GM21528 (cell line): ENCODE measurements around the gene SUPT5H.
A peak's percentile ranks its signal among the peaks of the same experiment; 100 is the strongest.

ENCODE experiments used
- ATAC-seq: cut with Tn5 transposase; IDR thresholded peaks from one replicate; pipeline ENCODE4 v1.9.1; 2021; ENCODE audit warnings: mild to moderate bottlenecking, moderate library complexity; ENCODE audit not compliant: unreplicated experiment, low FRiP score

The SUPT5H gene

DNA sequence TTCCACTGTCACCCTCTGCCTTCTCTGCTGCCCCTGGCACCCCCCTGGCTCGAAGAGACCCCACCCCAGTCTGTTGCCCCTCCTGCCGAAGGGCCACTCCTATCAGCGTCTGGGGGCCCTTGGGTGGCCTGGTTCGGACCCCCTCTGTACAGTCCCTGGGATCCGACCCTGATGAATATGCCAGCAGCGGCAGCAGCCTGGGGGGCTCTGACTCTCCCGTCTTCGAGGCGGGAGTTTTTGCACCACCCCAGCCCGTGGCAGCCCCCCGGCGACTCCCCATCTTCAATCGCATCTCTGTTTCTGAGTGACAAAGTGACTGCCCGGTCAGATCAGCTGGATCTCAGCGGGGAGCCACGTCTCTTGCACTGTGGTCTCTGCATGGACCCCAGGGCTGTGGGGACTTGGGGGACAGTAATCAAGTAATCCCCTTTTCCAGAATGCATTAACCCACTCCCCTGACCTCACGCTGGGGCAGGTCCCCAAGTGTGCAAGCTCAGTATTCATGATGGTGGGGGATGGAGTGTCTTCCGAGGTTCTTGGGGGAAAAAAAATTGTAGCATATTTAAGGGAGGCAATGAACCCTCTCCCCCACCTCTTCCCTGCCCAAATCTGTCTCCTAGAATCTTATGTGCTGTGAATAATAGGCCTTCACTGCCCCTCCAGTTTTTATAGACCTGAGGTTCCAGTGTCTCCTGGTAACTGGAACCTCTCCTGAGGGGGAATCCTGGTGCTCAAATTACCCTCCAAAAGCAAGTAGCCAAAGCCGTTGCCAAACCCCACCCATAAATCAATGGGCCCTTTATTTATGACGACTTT is 36.8 kb upstream of the SUPT5H start:
- ATAC-seq: no peak

DNA sequence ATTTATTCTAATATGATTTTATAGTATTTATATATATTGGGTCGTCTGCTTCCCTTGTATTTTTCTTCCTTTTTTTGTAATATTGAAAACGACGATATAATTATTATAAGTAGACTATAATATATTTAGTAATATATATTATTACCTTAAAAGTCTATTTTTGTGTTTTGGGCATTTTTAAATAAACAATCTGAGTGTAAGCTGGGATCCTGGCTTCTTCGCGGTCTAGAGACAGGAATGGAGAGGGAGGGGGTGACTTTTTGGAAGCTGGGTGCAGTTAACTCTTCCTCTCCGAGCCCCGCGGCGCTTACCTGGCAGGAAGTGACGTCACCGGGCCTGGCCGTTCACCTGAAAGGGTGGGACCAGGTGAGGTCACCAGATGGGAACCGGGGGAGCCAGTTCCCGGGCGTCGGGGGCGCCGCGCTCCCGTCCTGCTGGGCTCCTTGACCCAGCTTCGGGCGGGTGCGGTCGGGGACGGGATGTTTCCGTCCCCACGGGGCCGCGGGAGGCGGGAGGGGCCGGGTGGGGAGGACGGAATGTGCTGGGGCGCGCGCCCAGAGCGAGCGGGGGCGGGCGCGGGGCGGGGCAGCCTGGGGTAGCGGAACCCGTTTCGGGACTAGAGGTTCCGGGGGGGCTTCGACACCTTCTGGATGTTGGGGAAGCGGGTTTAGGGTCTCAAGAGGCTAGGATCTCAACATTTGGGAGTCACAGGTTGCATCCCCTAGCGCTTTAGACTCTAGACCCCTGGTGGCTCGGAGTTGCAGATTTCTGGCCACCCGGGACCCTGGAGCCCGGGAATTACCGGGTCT is 36.0 kb upstream of the SUPT5H start:
- ATAC-seq: no peak

DNA sequence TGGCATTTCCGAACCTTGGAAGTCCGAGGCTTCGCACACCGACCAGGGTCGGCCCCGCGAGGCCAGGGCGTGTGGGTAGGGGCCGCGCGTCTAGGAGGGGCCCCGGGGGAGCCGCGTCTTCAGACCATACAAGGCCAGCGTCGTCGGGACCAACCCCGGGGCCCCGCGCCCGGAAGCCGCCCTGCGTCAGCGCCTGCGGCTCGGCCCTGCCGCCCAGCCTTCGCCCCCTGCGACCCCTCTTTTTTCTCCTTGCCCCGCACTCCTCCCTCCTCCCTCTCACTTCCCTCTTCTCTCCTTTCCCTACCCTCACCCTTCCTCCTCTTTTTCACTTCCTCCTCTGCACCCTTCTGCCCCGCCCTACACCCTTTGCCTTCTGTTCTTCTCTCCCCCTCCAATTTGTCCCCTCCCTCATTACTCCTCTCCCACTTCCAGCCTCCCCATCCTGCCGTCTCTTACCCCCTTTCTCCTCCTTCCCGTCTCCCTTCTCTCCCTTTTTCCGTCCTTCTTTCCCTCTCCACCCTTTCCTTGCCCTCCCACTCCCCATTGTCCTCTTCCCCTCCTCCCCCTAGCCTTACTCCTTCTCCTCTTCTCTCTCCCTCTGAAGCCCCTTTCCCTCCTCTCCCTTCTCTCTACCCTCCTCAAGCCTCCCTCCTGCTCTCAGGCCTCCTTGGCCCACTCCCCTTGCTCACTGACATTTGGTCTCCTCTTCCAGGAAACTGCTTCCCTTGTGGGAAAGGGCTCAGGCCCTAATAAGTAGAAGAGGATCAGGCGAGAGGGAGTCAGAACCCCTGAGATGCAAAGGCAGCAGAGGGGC is 35.2 kb upstream of the SUPT5H start:
- ATAC-seq: no peak

DNA sequence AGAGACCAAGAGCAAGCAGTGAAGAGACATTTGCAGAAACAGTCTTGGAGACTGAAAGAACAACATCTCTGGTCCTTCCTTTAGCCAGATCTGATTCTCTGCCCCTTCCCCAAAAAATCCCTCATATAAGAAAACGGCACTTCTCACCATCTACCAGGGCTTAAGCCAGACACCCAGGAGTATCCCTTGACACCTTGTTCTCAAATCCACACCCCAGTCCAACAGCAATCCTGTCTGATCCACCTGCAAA is 34.6 kb upstream of the SUPT5H start:
- no peak for ATAC-seq

DNA sequence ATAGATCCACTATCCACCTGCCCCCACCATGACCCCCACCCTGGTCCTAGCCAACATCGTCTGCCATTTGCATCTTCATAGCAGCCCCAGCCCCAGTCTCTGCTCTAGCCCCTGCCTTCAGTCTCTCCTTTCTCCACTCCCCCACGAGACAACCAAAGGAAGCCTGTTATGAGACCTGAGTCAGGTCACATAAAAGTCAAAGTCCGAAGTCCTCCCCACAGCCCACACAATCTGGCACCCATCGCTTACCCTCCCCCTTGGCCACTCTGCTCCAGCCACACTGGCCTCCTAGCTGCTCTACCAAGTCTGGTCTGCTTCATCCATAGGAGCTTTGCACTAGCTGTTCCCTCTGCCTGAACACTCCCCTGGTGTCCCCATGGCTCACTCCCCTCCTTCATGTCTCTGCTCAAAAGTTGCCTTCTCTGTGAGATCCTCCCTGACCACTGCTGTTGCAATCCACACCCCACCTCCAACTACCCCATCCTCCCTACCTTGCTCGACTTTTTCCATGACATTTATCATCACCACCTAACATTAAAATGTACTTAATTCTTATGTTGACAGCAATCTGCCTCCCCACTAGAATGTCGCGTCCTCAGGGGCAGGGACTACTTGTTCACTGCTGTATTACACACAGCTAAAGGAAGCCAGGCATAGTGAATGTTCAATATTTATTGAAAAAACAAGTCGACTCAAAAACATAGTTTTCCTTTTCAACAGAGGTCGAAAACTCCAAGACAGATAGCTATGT is 34.1 kb upstream of the SUPT5H start:
- ATAC-seq: no peak

DNA sequence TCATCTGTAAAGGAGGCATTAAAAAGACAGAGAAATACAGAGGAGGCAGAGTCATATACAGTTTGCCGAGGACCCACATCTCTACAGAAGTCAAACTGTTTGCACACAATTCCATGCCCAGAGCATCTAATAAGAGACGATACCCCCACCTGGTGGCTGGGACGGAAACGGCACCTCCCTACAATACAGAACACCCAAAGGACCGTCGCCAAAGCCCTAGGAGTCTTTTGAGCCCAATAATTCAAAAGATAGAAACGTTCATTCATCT is 33.6 kb upstream of the SUPT5H start:
- ATAC-seq: peak; percentile 30

DNA sequence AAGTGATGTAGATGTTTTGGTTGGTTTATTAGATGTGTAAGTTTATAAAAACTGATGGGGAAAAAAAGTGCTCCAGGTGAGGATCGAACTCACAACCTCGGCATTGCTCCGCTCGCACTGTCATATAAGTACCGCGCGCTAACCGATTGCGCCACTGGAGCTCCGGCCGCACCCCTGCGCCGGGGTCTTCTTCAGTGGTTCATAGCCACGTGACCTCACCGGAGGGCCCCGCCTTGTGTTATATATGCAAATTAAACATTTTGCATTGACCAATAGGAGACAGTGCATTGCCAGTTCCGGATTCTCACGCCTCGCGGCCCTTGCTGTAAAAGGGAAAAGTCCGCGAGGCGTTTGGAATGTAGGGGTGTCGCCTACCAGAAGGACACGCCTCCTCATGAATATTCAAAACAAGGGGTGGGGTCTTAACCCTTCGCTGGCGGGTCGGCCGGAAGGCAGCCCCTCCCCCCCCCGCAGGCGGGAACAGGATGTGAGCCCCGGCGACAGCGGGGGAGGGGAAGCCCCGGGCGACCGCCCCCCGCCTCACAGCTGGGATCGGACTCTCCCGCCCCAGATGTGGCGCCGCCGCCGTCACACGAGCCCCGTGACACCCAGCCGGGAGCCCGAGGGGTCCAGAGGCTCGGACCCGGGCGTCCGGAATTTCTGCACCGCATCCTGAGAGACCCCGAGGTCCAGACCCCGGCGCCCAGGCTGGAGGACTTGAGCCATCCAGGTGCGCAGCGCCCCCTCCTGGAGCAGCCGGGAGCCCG is 33.1 kb upstream of the SUPT5H start, which contains the start of gene PLEKHG2:
Gene PLEKHG2, plus strand, starts transcription at position 570 of the 767 bp plus-strand sequence. CDS start 1,418 bp downstream, outside the sequence.
- ATAC-seq: peak; percentile 48

DNA sequence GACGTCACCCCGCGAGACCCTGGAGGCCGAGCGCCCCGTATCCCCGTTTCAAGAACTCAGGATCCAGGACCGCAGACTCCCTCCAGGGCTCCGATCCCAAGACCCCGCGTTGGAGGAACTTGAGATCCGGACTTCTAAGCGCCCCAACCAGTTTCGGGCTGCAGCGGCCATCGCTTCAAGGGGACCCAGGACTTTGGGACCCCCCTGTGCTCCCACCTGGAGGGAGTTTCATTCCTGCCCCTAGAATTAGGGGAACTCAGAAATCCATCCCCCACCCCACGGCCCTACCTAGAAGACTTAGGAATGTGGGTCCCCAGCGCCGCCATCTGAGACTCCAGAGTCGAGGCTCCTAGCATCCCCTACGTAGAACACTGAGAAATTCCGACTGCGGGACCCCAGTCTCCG is 32.5 kb upstream of the SUPT5H start:
- ATAC-seq: no peak

DNA sequence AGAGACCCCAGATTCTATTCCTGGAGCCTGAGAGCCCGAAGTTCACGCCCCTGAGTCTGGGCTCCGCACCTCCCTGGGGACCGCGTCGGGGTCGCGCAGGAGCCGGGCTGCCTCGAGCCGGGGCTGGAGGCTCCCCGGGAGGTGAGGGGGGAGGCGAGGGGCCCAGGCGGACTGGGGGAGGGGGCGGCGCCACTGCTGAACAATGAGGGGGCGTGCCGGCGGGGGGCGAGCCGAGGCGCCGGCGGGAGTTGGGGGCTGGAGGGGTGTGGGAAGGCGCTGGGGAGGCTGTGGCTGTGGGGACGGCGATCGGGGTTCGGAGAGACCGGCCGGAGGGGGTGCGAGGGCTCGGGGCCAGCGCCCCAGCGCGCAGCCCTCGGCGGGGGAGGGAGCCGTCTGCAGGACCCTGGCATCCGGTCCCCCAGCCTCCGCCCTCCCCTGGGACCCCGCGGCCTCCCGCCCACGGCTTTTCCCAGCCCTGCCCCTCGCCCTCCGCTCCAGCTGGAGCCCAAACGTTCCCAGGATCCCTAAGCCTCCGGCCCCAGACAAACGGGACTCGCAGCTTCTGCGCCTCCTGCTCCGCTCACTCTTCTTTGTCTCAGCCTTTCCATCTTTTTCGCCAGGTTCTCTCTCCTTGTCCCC is 32.0 kb upstream of the SUPT5H start:
- ATAC-seq: no peak

DNA sequence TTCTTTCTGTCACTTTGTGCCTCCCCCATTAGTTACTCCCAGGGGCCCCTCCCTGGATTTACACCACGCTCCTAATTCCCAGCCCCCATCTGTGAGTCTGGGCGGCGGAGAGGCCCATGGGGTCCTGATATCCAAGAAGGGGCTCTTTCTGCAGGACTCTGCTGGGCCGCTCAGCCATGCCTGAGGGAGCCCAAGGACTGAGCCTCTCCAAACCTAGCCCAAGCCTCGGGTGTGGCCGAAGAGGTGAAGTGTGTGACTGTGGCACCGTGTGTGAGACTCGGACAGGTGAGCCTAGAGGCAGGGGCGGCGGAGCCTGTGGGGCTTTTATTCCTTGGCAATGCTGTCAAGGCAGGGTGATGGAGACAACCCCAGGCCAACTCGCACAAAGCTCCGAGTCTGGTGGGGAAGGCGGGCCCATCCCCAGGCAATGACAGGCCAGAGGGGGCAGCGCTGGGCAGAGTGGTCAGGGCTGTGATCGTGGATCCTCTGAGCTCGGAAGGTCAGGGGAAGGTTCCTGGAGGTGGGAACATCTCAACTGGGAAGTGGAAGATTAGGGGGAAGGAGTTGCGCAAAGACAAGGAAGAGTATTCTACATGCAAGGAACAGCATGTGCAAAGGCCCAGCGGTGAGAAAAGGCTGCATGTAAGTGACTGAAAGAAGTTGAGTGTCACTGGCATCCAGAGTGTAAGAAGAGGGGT is 31.3 kb upstream of the SUPT5H start:
- ATAC-seq: no peak

DNA sequence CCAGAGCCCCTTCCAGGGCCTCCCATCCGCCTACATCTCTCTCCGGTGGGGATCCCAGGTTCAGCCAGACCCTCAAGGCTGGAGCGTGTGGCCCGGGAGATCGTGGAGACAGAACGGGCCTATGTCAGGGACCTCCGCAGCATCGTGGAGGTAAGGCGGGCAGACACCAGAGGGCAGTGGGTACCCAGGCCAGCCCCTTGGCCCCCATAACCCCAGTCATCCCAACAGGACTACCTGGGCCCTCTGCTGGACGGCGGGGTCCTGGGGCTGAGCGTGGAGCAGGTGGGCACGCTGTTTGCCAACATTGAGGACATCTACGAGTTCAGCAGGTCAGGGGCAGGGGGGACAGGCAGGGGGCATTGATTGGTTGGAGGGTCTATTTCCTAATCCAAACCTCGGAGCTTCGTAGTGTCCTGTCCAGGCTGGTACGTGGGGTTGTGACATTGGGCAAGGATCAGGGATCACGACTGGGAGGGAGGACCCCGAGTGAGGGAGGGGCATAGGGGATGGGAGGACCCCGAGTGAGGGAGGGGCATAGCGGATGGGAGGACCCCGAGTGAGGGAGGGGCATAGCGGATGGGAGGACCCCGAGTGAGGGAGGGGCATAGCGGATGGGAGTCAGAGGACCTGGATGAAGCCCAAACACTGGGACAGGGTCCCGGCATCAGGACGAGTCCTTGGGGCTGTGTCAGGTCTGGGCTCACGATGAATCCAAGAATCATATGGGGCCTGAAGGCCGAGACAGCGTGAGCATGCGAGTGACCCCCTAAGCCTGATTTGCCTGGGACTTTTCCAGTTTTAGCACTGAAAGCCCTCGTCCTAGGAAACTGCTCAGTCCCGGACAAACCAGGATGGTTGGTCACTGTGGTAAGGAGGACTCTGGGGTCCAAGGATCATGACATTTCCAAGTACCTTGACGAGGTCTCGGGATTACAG is 30.0 kb upstream of the SUPT5H start:
- ATAC-seq: no peak

DNA sequence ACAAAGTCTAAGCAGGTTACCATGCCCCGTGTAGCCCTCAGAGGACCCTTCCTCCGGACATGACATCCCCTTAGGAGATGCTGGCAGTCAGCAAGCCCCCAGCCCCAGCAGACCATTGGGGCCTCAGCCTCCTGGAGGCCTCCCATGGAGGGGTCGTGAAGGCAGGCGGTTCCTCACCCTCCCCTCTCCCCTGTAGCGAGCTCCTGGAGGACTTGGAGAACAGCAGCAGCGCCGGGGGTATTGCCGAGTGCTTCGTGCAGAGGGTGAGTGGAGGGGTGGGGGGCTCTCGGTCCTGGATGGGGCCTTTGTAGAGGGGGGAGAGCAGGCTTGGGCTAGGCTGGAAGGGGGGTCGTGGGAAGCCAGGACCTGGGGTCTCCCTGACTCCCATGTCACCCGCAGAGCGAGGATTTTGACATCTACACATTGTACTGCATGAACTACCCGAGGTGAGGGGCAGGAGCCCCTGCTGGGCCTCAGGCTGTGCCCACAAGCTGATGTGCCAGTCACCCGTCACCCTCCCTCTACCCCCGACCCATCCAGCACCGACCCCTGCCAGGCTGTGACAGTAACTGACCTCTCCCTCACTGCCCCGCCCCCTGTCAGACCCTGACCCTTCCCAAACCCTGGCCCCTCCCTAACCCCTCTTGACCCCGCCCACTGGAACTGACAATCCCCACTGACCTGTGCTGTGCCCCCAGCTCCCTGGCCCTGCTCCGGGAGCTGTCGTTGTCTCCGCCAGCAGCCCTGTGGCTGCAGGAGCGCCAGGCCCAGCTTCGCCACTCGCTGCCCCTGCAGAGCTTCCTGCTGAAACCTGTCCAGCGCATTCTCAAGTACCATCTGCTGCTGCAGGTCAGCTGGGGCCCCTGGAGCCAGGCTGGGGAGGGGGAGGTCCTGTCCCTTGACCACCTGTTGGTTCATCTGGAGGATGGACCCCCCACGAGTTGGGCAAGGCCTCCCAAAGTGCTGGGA is 28.9 kb upstream of the SUPT5H start:
- ATAC-seq: no peak

DNA sequence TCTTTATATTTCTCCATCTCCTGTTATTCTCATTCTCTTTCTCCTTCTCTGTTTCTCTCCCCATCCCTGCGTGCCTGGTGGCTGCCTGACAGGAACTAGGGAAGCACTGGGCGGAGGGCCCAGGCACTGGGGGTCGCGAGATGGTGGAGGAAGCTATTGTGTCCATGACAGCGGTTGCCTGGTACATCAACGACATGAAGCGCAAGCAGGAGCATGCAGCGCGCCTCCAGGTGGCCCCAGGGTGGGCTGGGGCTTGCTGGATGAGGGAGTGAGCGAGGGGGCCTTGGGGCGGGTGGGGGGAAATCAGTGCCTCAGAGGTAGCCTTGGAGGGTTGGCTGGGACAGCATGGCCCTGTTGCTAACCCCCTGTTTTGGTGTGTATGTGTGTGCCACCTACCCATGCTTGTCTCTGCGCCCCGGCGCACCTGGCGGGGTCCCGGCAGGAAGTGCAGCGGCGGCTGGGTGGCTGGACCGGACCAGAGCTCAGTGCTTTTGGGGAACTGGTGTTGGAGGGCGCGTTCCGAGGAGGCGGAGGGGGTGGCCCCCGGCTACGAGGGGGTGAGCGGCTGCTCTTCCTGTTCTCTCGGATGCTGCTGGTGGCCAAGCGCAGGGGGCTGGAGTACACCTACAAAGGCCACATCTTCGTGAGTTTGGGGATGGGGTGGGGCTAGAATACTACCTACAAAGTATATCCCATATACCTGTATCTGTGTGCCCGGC is 27.8 kb upstream of the SUPT5H start:
- ATAC-seq: no peak

DNA sequence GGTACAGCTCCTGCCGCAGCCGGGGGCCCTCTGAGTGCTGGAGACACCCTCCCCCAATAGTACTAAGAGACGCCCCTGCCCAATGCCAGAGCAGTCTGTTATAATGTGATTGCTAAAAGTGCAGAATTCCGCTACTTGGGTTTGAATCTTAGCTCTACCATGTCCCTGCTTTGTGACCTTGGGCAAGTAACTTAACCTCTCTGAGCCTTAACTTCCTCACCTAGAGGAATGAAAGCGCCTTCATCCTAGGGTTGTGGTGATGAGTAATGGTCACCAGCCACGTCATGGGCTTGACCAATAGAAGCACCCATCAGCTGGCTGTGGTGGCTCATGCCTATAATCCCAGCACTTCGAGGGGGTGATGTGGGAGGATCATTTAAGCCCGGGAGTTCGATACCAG is 26.4 kb upstream of the SUPT5H start:
- ATAC-seq: no peak

DNA sequence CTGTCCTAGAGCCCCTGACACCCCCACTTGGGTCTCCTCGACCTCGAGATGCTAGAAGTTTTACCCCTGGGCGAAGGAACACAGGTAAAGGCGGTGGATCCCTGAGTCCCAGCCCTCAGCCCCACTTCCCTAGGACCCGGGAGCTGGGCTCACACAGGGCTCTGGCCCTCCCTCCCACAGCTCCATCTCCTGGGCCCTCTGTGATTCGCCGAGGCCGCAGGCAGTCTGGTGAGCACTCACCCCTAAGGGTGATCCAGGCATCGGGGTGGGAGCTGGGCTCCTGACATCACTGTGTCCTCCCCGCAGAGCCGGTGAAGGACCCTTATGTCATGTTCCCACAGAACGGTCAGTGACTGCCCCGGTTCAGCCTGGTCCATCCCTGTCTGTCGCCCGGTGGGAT is 24.6 kb upstream of the SUPT5H start:
- ATAC-seq: no peak

DNA sequence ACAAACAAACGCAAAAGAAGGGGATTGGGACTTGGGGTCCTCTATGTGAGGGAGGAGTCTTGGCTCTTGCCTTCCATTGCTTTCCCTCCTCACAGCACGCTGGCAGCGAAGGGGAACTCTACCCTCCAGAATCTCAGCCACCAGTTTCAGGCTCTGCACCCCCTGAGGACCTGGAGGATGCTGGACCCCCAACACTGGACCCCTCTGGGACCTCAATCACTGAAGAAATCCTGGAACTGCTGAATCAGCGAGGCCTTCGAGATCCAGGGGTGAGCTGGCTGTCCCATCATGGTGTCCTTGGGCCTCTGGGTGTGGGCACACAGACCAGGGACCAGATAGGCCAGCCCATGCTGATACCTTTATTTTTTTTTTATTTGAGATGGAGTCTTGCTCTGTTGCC is 23.4 kb upstream of the SUPT5H start:
- no peak for ATAC-seq
